HepG2 (cell line): ENCODE measurements around the gene ACSL1. TPM values are rescaled to one million over a fixed set of nuclear protein-coding genes. Genes with fewer than 3 reads are reported as not detected.

Experiments used
- GTF2F1 ChIP-seq: fragments of 150-350 bp; IDR thresholded peaks from 2 replicates; pipeline ENCODE4 v1.6.1; 2014; ENCODE audit warnings: low read length
- HNRNPK ChIP-seq: fragments of 200-400 bp; formaldehyde crosslinking; IDR thresholded peaks from 2 replicates; pipeline ENCODE4 v1.6.1; 2018; ENCODE audit warnings: low read length, low read depth, moderate library complexity, mild to moderate bottlenecking; ENCODE audit not compliant: poor library complexity, severe bottlenecking
- KDM3A ChIP-seq: IDR thresholded peaks from 2 replicates; pipeline ENCODE4 v1.6.1; 2018; ENCODE audit warnings: low read depth, missing compliant biosample characterization
- MATR3 ChIP-seq: sonication (generic); formaldehyde crosslinking; IDR thresholded peaks from 2 replicates; pipeline ENCODE4 v1.4.0; 2020; ENCODE audit warnings: missing genetic modification reagents
- MXI1 ChIP-seq: IDR thresholded peaks from 3 replicates; pipeline ENCODE4 v1.6.1; 2012; ENCODE audit warnings: low read depth, low read length, inconsistent platforms, borderline replicate concordance
- NFYC ChIP-seq: IDR thresholded peaks from 2 replicates; pipeline ENCODE4 v1.6.1; 2016; ENCODE audit warnings: missing genetic modification reagents, missing compliant biosample characterization
- RCOR2 ChIP-seq: IDR thresholded peaks from 2 replicates; pipeline ENCODE4 v1.6.1; 2016; ENCODE audit warnings: missing biosample characterization, missing genetic modification reagents
- TCF7 ChIP-seq: sonication (generic); IDR thresholded peaks from 2 replicates; pipeline ENCODE4 v1.6.1; 2016; ENCODE audit warnings: antibody characterized with exemption, low read depth
- YEATS2 ChIP-seq: sonication (generic); formaldehyde crosslinking; IDR thresholded peaks from 2 replicates; pipeline ENCODE4 v1.4.0; 2020; ENCODE audit warnings: missing genetic modification reagents, borderline replicate concordance
- ZBTB3 ChIP-seq: sonication (generic); formaldehyde crosslinking; IDR thresholded peaks from 2 replicates; pipeline ENCODE4 v1.4.0; 2020; ENCODE audit warnings: low read depth, mild to moderate bottlenecking, moderate library complexity, missing genetic modification reagents, borderline replicate concordance
- ZNF160 ChIP-seq: sonication (generic); formaldehyde crosslinking; IDR thresholded peaks from 2 replicates; pipeline ENCODE4 v1.8.0; 2022; ENCODE audit warnings: mild to moderate bottlenecking, inconsistent platforms, missing genetic modification reagents
- ZNF780A ChIP-seq: sonication (generic); formaldehyde crosslinking; IDR thresholded peaks from 2 replicates; pipeline ENCODE4 v1.8.0; 2022; ENCODE audit warnings: mild to moderate bottlenecking, missing genetic modification reagents, moderate library complexity
- ZNF839 ChIP-seq: sonication (generic); formaldehyde crosslinking; IDR thresholded peaks from 2 replicates; pipeline ENCODE4 v1.4.0; 2020; ENCODE audit warnings: missing genetic modification reagents, mild to moderate bottlenecking, borderline replicate concordance
- polyA plus RNA-seq, 8 experiments: library from polyadenylated mRNA; depleted of rRNA in 3 of 8; stranded (reverse) in 7 of 8; unstranded in 1 of 8; fragments of >200 nt; fragmentation: Illumina TruSeq in 4 of 8; extraction: Trizol in 4 of 8; gene quantifications; 2 replicates each; pipeline versions ENCODE4 v1.2.1 to v1.2.3, GENCODE V29; 2011 to 2016; ENCODE audit warnings: low read depth in 4 of 8, missing spikeins in 1 of 8, mixed read lengths in 1 of 8; ENCODE audit not compliant: insufficient read depth in 1 of 8
- total RNA-seq, 5 experiments: library from RNA; depleted of rRNA; stranded (reverse); fragments of >200 nt; fragmentation: Illumina TruSeq; extraction: Trizol; gene quantifications; 2 replicates each; pipeline ENCODE4 v1.2.3, GENCODE V29; 2016; ENCODE audit warnings: low read depth in 1 of 5
- TF ChIP-seq, protein P1 (sequence below): IDR thresholded peaks from 2 replicates; pipeline ENCODE4 v1.6.1; 2016; ENCODE audit warnings: low read depth, missing genetic modification reagents, missing compliant biosample characterization
- TF ChIP-seq, protein P2 (sequence below), 2 experiments: fragments of 450-650 bp in 1 of 2; sonication (generic) in 1 of 2; formaldehyde crosslinking in 1 of 2; IDR thresholded peaks; 2 replicates each; pipeline versions ENCODE4 v1.6.1 to v1.8.0; 2016 to 2022; ENCODE audit warnings: antibody characterized with exemption in 1 of 2, mild to moderate bottlenecking in 1 of 2, missing genetic modification reagents in 1 of 2

Gene ACSL1
- total and polyA plus RNA-seq, 2 of the 13 experiments (the other 11 are each of a cell fraction or from before 2014, with no cell fraction given): 10.0 to 29.8 TPM

DNA sequence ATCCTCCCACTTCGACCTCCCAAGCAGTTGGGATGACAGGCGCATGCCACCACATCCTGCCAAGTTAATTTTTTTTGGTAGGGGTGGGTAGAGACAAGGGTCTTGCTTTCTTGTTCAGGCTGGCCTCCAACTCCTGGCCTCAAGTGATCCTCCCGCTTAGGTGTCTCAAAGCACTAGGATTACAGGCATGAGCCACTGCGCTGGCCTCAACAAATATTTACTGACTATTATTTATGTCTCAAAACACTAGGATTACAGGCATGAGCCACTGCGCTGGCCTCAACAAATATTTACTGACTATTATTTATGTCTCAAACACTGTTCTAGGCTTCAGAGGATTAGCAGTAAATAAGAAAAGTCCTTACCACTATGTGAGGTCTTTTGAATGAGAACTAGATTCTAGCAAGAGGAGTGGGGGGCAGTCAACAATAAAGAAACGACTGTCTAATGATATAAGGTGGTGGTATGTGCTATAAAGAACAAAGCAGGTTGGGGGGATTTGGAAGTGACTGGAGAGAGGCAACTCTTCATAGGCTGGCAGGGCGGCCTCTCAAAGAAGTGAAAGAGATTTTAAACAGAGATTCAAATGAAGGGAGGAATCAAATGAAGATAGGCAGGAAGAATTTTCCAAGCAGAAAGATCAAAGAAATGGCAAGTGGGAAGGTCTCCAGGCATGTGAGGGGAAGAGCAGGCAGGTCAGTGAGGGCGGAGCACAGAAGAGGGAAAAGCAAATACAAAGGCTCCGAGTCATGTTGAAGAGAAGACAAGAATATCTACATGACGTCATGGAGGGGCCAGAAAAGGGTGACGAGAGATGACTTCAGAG, 12.7 kb upstream of the ACSL1 start (continued):
- TF ChIP-seq, protein P1, sequence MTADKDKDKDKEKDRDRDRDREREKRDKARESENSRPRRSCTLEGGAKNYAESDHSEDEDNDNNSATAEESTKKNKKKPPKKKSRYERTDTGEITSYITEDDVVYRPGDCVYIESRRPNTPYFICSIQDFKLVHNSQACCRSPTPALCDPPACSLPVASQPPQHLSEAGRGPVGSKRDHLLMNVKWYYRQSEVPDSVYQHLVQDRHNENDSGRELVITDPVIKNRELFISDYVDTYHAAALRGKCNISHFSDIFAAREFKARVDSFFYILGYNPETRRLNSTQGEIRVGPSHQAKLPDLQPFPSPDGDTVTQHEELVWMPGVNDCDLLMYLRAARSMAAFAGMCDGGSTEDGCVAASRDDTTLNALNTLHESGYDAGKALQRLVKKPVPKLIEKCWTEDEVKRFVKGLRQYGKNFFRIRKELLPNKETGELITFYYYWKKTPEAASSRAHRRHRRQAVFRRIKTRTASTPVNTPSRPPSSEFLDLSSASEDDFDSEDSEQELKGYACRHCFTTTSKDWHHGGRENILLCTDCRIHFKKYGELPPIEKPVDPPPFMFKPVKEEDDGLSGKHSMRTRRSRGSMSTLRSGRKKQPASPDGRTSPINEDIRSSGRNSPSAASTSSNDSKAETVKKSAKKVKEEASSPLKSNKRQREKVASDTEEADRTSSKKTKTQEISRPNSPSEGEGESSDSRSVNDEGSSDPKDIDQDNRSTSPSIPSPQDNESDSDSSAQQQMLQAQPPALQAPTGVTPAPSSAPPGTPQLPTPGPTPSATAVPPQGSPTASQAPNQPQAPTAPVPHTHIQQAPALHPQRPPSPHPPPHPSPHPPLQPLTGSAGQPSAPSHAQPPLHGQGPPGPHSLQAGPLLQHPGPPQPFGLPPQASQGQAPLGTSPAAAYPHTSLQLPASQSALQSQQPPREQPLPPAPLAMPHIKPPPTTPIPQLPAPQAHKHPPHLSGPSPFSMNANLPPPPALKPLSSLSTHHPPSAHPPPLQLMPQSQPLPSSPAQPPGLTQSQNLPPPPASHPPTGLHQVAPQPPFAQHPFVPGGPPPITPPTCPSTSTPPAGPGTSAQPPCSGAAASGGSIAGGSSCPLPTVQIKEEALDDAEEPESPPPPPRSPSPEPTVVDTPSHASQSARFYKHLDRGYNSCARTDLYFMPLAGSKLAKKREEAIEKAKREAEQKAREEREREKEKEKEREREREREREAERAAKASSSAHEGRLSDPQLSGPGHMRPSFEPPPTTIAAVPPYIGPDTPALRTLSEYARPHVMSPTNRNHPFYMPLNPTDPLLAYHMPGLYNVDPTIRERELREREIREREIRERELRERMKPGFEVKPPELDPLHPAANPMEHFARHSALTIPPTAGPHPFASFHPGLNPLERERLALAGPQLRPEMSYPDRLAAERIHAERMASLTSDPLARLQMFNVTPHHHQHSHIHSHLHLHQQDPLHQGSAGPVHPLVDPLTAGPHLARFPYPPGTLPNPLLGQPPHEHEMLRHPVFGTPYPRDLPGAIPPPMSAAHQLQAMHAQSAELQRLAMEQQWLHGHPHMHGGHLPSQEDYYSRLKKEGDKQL (CRISPR knock-in tag): peak; percentile 98
- no peak for TF ChIP-seq ZBTB3
- no peak for TF ChIP-seq MATR3 (CRISPR knock-in tag)
- no peak for TF ChIP-seq ZNF839 (CRISPR knock-in tag)
- TF ChIP-seq GTF2F1: no peak
- TF ChIP-seq YEATS2 (CRISPR knock-in tag): no peak
- TF ChIP-seq NFYC (CRISPR knock-in tag): no peak; the same call in 1 of the 2 replicates
- TF ChIP-seq MXI1: no peak
- peak; percentile 36; the same call in 1 of the 2 replicates for TF ChIP-seq KDM3A (CRISPR knock-in tag)
- peak; percentile 92 for TF ChIP-seq TCF7
- TF ChIP-seq ZNF160 (CRISPR knock-in tag): no peak
- TF ChIP-seq HNRNPK: no peak
- no peak; the same call in 1 of the 2 replicates for TF ChIP-seq RCOR2 (CRISPR knock-in tag)
- TF ChIP-seq, protein P2, sequence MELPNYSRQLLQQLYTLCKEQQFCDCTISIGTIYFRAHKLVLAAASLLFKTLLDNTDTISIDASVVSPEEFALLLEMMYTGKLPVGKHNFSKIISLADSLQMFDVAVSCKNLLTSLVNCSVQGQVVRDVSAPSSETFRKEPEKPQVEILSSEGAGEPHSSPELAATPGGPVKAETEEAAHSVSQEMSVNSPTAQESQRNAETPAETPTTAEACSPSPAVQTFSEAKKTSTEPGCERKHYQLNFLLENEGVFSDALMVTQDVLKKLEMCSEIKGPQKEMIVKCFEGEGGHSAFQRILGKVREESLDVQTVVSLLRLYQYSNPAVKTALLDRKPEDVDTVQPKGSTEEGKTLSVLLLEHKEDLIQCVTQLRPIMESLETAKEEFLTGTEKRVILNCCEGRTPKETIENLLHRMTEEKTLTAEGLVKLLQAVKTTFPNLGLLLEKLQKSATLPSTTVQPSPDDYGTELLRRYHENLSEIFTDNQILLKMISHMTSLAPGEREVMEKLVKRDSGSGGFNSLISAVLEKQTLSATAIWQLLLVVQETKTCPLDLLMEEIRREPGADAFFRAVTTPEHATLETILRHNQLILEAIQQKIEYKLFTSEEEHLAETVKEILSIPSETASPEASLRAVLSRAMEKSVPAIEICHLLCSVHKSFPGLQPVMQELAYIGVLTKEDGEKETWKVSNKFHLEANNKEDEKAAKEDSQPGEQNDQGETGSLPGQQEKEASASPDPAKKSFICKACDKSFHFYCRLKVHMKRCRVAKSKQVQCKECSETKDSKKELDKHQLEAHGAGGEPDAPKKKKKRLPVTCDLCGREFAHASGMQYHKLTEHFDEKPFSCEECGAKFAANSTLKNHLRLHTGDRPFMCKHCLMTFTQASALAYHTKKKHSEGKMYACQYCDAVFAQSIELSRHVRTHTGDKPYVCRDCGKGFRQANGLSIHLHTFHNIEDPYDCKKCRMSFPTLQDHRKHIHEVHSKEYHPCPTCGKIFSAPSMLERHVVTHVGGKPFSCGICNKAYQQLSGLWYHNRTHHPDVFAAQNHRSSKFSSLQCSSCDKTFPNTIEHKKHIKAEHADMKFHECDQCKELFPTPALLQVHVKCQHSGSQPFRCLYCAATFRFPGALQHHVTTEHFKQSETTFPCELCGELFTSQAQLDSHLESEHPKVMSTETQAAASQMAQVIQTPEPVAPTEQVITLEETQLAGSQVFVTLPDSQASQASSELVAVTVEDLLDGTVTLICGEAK (IDR thresholded peaks at IDR 0.05): no peak
- TF ChIP-seq, protein P2 (CRISPR knock-in tag; IDR thresholded peaks at IDR 0.05): no peak; the same call in 1 of the 2 replicates
- TF ChIP-seq ZNF780A (CRISPR knock-in tag): no peak
